NOMO-1 (cell line): Measurements from ENCODE around the gene CLIP2.

Source experiments
- DNase-seq, 2 experiments: peaks; one replicate each; lab custom pipeline; 2025; ENCODE audit not compliant: unreplicated experiment in 2 of 2; lab: John Stamatoyannopoulos, UW

CLIP2 gene

DNA sequence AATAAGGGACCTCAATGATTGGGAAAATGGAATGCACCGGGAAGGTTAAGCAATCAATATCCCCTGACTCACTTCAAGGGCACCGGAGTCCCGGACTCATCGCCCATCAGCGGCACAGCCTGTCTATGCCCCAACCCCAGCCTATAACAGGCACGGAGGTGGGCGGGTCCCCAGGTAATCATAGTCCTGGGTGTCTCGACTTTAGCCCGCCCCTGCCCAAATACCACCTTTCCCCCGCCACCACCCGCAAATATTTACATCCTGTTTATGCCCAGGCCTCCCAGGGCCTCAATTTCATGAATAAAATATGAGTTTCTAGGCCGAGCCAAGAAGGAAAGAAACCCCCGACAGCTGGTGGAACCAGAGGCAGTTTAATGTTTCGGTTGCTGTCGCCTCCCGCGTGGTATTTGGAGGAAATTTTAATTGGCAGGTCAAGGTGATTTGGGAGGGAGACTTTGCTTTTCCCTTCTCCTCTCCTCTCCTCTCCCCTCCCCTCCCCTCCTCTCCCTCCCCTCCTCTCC is 19.4 kb upstream of the CLIP2 start:
- DNase-seq: peak; percentile 79 to 84

DNA sequence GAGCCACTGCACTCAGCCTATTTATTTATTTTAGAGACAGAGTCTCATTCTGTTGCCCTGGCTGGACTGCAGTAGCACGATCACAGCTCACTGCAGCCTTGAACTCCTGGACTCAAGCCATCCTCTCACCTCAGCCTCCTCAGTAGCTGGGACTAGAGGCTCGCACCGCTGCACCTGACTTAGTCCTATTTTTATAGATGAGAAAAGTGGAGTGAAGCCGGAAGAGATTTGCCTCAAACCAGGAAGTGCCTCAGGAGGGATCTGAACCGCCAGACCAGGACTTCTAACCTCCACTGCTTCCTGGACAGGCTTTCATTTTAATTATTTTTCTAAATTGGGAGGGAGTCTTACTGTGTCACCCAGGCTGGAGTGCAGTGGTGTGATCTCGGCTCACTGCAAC is 17.5 kb upstream of the CLIP2 start:
- peak; percentile 76 to 77 for DNase-seq

DNA sequence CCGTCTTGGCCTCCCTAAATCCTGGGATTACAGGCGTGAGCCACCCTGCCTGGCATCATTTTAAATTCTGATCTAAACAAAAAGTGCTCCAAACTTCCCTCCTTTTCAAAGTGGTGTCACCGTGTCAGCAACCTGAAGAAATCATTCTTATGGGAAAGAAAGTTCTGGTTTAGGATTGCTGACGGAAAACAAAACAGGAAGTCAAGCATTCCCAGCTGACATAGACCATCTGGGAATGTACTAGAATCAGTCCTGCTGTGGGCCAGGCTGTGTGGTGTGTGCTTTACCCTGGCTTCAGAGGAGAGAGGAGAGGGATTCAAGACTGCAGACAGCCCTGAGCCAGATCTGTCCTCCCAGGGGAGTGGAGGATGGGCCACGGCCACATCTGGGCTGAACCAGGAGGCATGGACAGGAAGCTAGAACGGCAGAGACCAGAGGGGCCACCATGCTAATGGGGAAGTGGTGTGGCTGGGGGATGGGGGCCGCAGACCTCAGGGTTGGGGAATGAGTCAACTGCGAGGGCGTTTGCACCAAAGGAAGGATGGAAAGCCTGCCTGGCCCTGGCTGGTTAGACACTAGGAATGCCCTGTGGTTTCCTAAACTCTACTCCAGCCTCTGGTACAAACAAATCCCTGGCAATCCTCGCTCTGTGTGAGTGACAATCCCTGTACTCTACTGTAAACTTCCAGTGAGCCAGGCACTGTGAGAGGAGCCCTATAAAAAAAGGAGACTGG is 16.7 kb upstream of the CLIP2 start:
- DNase-seq: peak; percentile 100

DNA sequence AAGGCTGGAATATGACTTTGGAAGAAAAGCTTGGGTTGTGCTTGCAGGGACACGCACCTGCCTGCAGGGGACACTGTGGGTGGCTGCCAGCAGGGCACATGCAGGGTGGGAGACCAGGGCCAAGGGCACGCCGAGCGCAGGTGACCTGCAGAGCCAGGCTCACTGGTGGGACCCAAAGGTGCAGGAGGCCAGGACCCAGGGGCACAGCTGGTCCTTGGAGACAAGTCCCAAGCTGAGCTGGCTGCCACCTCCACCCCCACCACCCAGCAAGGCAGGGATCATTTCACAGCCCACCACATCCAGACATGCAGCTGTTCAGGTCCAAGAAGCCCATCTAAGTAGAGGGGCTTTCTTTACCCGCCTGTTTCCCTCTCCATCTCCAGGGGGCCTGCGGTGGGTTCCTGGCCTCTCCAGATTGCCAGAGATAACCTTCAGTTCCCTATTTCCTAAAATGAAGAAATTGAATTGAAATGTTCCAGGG is 13.8 kb upstream of the CLIP2 start:
- peak in 1 of 2 experiments; percentile 53 for DNase-seq

DNA sequence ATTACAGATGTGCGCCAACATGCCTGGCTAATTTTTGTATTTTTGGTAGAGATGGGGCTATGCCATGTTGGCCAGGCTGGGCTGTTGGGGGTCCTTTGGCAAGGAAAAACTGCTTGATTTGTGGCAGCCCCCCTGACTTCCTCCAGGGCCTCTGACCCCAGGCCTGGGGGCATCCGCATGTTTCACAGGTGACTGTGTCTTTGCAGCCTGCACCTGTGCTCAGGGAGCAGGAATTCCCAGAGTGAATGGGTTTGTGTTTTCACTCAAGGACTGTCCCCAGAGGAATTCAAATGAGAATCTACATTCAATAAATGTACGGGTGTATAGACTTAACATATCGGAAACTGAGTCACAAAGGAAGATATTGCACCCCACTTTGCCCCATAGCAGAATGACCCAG is 11.6 kb upstream of the CLIP2 start:
- DNase-seq: no peak

DNA sequence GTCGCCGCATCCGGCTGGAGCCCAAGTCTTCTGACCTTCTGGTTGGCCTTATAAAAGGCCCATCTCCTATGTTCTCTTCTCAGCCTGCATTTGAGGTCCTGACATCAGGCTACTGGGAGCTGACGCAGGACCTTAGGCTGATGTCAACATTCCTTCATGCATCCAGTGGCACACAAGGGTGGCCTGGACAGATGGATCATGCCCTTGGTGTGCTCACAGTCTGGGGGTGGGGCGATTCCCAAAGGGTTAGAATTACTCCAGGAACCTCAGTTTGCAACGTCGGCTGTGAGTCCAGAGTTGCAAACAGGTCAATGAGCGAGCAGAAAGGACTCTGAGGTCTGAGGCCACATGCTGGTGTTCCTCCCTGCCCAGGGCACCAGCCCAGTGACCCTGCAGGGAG is 8.2 kb upstream of the CLIP2 start:
- no peak for DNase-seq

DNA sequence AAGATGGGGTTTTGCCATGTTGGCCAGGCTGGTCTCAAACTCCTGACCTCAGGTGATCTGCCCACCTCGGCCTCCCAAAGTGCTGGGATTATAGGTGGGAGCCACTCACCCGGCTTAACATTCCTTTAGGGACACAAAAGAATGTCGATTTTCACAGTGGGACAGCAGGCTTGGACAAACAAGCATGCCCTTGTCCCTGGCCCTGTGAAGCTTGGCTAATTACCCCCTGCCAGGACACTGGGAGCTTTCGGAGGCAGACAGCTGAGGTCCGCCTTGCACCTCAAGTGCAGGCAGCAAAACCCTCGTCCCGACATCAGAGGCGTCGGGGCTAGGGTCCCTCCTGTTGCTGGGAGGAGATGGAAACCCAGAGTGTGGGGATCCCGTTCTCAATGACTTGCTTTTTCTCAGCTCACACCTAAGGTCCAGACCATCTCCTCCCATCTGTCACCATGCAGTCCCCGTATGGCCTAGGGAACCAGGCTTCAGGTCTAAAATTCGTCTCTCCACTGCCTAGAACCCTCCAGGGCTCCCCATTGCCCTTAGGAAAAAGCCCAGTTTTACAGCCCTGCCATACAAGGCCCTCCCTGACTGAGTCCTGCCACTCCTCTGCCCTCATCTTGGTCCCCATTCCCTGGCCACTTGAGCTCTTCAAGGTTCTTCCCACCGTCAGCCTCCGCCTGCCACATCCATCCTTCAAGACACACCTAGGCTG is 6.3 kb upstream of the CLIP2 start:
- no peak for DNase-seq

DNA sequence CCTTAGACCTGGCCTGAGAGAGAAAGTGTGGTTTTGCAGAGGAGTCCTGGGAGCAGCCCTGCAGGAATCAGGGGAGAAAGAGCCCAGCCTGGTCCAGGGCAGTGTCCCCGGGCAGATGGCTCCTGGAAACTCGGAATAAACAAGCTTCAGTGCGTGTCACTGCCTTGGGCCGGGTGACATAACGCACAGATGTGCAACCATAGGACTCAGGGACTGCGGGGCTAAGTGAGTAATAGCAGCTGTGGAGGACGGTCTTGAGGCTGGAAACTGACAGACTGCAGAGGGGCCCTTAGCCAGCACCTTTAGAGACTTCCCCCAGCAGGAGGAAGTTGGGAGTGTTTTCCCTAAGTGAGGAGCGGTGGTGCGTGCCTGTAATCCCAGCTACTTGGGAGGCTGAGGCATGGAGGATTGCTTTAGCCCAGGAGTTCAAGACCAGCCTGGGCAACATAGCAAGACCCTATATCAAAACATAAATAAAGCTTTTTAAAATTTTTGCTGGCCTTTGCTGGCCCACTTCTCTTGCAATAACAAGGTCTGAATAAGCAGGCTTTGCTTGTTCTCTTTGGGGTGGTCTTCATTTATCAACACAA is 5.3 kb upstream of the CLIP2 start:
- DNase-seq: peak; percentile 41 to 69

DNA sequence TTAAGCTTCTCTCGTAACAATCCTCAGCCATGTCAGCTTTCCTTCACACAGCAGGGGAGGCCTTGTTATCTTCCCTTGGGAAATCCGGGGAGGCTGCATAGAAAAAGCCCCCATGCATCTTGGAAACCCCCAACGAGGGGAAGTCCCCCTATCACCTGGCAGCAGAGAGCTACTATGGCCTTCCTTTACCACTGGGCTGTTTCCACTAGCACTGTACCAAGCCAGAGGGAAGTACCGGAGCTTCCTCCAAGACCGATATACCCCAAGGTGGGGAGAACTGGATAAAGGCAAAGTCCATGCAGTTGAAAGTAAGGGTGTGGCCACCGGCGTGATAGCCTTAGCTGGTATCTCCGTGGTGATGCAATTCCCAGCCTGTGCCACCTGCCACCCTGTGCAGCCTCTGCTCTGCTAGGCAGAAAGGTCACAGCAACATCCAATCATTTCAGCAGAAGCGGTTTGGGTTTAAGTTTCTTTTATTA is 4.4 kb upstream of the CLIP2 start:
- peak; percentile 79 to 83 for DNase-seq

DNA sequence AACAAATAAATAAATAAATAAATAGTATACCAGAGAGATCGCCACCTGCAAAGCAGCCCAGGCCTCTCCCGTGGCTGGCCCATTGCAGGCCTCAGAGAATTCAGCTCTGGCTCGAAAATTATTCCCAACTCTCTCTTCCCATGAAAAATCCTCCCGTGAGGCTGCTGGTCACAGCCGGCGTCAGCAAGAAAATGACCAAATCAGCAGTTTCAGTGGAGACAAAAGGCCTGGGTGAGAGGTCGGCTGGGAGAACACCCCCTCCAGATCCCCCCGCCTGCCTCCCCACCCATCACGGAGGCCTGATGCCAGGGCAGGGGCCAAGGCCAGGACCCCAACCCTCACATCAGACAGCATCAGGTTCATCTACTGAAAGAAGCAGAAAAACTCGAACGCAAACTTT is 3.1 kb upstream of the CLIP2 start:
- no peak for DNase-seq

DNA sequence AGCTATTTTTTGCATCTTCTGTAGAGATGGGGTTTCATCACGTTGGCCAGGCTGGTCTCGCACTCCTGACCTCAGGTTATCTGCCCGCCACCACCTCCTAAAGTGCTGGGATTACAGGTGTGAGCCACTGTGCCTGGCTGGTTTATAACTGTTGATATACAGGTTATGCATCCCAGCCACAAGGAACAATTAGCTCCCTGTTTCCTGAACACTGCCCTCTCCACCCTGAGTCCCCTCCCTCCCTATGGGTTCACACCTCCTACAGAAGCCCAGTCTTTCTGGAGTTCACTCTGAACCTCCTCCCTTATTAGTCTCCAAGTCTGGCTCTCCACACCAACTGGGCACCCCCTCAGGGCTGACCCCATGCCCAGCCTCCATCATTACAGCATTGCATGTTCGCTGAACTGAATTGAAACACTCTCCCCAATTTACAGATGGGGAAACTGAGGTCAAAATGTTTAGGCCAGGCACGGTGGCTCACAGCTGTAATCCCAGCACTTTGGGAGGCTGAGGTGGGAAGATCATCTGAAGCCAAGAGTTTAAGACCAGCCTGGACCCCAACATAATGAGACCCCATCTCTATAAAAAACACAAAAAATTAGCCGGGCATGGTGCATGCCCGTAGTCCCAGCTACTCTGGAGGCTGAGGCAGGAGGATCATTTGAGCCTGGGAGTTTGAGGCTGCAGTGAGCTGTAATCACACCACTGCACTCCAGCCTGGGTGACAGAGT is 1.7 kb upstream of the CLIP2 start:
- no peak for DNase-seq

DNA sequence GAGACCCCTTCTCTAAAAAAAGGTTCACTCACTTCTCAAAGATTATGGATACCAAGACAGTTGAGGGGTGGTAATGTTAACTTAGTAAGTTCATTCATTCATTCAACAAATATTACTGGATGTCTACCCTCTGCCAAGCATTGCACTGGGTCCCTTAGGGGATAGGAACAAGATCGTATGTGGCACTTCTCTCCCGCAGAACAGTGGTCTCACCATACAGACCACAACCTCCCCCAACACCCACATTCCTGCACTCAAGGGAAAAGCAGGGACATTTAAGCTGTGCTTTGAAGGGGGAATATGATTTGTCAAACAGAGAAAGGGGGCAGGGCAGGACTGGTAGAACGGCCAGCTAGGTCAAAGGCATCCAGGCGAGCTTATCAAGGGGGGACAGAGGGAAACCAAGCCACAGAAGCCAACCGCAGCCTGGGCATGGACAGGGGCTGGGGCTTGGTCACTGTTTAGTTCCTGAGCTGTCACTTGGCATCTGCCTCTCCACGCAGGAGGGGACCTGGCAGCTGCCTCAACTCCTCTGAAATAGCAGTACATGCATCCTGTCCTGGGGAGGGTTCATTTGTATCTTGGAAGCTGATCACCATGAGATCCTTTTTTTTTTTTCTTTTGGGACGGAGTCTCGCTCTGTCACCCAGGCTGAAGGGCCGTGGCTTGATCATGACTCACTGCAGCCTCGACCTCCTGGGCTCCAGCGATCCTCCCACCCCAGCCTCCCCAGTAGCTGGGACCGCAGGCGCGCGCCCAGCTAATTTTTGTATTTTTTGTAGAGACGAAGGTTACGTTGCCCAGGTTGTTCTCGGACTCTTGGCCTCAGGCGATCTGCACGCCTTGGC is 949 bp upstream of the CLIP2 start:
- DNase-seq: no peak

DNA sequence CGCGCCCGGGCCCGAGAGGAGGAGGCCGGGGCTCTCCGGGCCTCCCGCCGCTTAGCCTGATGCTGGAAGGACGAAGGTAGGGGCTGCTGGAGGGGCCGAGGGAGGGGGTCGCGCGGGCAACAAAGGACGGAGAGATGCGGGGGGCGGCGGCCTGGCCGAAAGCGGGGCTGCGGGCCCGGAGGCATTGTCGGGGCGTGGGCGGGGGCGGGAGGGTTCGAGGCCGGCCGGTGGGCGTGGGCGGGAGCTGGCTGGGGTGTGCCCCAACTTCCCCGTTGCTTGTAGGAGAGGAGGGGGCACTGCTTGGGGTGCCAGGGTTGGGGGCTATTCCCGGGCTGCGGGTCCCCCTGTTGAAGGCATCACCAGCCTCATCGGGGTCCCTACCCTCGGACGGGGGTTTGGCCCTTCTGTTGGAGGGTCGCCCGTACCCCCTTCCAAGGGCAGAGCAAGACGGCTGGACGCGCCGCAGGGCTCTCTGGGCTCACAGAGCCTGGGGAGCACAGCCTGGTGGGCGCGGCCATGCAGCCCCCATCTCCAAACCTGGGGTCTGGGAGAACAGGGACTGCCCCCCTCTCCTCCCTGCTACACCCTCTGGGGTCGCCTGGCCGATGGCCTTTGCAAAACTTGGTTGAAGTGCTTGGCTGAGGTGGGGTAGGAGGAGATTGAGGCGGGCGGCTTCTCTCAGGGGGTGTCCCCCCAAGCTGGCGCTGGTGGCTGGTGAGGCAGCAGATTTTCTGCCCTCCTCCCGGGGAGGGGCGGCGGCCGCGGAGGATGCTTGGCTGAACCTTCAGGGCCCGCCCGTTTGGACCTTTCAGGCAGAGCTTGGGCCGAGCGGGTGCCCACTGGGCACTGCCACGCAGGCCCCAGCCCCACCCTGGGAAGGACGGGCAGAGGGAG is 699 bp downstream of the CLIP2 start:
- peak in 1 of 2 experiments; percentile 53 for DNase-seq

DNA sequence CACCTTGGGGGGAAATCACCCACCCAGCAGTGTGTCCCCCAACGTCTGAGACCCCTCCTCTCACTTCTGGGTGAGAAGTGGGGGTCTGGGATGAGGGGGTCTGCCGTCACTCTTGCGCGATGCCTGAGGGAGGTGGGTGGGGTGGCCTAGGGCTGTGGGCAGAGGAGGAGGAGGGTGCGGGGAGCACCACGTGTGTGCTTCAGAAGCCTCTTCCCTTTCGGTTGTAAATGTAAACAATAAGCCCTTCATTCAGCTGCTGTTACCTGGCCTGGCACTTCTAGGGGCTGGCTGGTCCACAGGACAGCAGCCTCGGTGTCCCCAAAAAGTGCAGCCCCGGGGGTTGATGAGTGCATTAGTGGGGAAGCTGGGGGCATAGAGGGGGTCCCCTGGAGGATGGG is 1.3 kb downstream of the CLIP2 start:
- DNase-seq: no peak

DNA sequence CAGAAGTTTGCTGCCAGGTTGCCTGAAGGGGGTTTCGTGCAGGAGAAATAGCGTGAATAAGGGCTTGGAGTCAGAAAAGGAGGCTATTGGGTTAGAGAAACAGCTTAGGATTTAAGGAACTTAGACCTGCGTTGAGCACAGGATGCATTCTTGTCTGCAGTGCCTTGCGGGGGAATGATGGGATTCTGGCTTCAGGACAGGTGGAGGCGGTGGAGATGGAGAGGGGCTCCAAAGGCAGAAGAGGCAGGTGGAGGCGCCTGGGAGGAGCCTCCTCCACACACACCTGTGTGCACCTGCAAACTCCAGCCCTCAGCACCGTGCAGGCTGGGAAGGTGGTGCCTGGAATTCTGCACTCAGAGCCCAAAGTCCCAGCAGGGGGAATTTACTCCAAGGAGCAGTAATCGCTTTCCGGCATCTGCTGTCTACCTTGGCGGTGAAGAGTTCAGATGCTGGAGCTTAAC is 1.8 kb downstream of the CLIP2 start:
- peak in 1 of 2 experiments; percentile 32 for DNase-seq

DNA sequence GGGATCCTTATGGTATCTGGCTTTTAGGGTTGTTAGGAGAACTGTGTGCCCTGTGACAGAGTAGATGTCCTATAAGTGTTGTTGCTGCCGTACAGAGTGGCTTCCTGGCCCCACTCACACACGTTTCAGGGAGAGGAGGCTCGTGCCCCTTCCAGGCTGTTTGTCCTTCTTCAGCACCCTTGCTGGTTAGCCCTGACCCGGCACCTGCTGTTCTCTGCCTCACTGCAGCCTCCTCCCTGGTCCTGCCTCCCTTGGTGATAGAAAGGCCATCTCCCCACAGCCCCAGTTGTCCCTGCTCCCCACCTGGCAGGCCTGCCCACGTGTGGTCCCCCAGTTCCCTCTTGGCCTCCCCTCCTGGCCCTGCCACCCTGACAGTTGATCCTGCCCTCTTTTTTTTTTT is 2.3 kb downstream of the CLIP2 start:
- DNase-seq: no peak

DNA sequence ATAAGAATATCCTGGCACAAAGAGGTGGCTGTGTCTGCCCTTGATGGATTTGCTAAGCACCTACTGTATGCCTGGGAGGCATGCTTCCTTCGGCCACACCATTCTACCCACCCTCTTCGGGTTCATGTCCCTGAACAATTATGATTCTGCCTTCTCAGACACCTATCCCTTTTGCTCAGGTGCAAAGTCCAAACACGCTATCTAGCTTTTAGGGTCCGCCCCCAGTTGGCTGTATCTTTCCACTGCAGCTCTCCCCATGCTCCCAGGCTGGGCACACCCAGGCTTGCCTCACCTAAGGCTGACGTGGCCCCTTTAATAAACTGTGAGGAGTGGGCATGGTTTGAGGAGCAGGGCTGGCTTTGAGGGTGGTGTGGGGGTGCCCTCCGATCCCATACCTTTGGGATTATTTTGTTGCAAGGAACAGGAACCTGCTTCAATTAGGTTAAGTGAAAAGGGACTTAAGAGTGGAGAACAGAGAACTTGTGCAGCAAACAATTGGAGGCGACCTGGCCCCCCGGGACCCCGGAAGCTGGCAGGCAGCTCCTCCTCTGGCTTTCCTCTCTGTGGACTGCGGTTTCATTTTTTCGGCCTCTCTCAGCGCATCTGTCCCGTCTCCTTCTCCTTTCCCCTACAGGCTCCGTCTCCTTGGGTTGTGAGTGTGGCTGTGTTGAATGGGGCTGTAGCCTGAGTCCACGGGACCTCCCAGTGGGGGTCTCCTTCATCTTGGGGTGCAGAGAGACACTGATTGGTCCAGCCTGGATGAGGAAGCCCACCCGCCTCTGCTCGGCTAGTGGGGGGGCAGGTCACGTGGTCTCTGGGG is 3.8 kb downstream of the CLIP2 start:
- no peak for DNase-seq

DNA sequence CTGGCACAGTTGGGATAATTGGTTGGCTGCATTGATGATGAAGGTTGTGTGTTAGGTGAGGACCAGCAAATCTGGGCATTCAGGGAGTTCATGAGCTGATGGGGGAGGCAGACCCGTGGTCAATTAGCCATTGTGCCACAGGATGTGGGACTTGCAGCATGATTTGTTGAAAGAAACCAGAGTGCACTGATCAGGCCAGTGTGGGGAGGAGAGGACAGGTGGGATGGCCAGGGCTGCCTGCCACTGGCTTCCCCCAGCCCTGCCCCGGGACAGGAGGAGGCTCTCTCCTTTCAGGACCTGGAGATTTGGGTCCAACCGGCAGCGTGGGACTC is 4.3 kb downstream of the CLIP2 start:
- DNase-seq: no peak
